HG02870 (cell line): ENCODE data around the gene MRPS15.
A peak's percentile ranks its signal among the peaks of the same experiment; 100 is the strongest.

Source experiments
- ATAC-seq: cut with Tn5 transposase; IDR thresholded peaks from one replicate; pipeline ENCODE4 v1.9.1; 2021; ENCODE audit warnings: mild to moderate bottlenecking, moderate library complexity; ENCODE audit not compliant: unreplicated experiment

The MRPS15 gene

DNA sequence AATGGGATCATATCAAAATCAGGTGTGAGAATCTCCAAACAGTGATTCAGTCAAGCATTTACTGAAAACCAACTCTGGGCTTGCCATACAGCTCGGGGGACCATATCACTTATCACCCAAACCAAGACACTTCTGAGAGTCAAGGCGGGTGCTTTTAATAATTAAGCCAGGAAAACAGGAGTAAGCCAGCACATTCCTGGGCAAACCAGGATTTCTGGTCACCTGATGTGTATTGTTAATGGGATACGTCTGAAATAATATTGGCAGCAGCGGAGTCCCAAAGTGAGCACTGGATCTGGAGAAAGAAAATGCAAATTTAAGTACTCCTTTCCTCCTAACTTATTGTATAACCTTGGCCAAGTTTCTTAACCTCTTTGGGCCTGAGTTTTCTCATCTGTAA is 31.6 kb downstream of the MRPS15 start:
- no peak for ATAC-seq

- no peak for ATAC-seq
Measured at GRCh38 chr1:36425791-36426190, 38.4 kb downstream of the MRPS15 start.

DNA sequence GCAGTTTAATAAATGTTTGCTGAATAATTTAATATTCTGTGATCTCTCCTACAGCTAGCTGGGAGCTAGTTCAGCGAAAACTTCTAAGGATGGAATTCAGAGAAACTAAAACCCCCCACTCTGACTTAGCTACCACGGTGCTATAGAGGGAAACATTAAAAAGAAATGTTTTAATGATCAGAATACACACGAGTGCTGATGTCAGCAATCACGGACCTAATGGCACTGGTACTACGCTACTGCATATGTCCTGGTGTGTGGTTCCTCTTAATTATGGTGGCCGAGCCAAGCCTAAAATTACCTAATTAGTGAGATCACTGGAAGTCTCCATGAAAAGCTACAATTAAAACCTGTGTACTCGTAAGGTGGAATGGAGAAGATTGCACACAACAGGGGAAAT is 42.5 kb downstream of the MRPS15 start:
- ATAC-seq = no peak

- peak; percentile 61 for ATAC-seq
Measured at GRCh38 chr1:36420836-36421317, 43.3 kb downstream of the MRPS15 start.

DNA sequence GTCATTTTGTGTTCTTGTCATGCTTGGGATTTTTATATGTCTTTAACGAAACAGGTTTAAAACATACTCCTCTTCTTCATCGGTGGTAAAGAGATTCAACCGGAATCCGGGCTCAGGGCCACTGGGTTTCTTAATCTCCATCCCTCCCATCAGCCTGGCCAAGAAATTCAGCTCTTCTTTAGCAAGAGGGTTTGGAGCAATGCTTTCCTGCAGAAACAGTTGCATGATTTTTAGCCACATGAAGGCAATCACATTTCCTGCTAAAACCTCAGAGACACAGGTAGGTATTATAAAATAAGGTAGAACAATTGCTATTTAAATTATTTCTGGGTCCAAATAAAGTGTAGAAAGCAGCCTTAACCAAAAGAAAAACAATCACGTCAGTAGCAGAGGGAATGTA is 43.8 kb downstream of the MRPS15 start:
- no peak for ATAC-seq

- no peak for ATAC-seq
Measured at GRCh38 chr1:36419569-36419968, 44.6 kb downstream of the MRPS15 start.

DNA sequence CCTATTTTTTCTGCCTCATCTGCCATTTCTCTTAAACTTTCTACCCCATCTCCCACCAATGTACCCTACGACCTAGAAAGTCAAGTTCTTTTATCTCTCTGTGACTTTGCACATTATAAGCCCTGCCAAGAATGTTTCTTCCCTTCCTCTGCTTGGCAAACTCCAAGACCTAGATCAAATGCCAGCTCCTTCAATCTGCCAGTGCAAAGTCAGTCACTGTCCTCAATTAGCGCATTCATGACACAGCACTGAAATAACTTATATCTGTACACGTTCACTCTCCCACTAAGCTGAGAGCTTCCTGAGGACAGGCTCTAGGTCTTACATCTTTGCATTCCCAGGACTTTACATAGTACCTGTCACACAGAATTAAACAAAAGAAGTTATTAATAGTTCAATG is 45.0 kb downstream of the MRPS15 start:
- no peak for ATAC-seq

- no peak for ATAC-seq
Measured at GRCh38 chr1:36417931-36418330, 46.3 kb downstream of the MRPS15 start.

DNA sequence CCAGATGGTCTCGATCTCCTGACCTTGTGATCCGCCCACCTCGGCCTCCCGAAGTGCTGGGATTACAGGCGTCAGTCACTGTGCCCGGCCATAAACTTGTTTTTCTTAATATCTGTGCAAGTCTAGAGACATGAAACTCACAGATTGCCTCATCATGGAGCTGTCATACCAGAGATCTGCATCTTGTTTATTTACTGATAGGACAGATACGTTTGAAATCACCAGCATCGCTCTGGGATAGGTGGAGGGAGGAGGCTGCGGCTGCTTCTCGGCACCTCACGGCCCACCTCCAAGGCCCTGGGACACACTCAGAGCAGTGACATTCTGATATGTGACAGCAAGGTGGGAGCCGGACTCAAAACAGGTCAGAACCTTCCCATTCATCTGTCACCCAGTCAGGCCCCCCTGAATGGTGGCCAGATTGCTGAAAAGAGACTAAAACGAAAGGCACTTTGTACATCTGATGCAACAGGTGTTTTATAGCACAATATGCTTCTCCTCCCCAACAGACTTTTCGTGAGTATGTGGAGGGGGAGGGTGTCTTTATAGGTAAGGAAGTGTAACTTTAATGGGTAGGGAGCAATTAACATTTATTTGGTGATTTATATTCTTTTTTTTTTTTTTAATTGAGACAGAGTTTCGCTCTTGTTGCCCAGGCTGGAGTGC is 48.4 kb downstream of the MRPS15 start:
- no peak for ATAC-seq

DNA sequence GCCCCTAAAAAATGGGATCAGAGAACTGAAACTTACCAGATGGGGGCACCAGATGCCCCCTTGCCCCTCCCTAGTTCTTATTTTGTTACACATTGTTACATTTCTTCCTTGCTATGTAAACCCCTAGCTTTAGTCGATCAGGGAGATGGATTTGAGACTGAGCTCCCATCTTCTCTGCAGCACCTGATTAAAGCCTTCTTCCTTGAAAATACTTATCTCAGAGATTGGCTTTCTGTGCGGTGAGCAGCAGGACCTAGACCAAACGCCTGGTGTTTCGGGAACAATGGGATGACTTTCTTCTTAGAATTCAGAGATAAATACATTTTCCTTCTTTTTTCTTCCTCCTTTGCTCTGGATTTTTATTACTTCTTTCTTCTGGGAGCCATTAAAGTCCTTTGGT is 49.8 kb downstream of the MRPS15 start:
- ATAC-seq = no peak

DNA sequence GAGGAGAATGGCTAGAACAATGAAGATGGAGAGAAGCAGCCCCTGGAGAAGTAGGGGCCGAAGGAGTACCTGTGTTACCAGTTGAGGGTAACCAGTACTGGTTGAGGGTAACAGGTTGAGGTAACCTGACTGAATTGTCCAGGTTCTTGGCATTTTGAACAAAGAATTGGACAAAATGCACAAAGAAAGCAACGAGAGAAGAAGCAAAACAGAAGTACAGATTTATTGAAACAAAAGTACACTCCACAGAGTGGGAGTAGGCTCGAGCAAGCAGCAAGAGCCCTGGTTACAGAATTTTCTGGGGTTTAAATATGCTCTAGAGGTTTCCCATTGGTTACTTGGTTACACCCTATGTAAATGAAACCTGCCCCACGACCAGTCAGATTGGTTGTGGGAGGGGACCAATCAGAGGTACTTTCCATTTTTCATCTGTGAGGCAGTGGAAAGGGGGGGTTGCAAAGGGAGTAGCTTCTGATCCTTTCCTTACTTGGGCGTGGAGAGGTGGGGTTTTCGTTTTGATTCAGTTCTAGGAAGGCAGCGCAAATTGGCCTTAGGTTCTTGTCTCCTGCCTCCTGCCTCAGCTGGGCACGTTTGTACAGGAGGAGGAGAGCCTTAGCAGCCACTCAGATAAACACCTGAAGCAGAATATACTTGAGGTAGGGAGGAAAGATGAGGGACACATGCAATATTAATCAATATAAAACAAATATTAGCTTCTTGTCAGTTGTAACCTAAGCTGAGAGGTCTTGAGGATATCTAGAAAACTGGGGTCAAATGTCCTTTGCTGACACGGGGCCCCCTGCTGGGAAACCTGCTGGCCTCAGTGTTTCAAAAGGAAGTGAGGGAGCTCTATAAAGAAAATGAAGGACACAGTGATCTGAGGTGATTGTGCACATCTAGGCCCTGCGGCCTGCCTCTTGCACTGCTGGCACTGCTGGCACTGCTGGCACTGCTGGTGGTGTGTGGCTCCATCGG is 52.2 kb downstream of the MRPS15 start:
- ATAC-seq = no peak

- no peak for ATAC-seq
Measured at GRCh38 chr1:36408479-36408878, 55.7 kb downstream of the MRPS15 start.

- ATAC-seq = no peak
Measured at GRCh38 chr1:36406440-36406839, 57.7 kb downstream of the MRPS15 start.
